HepG2 (cell line): Measurements from ENCODE around the gene SARNP. TPM values are rescaled to one million over a fixed set of nuclear protein-coding genes. Genes with fewer than 3 reads are reported as not detected.

Experiments
- FOXO1 ChIP-seq: sonication (generic); formaldehyde crosslinking; IDR thresholded peaks from 2 replicates; pipeline ENCODE4 v1.4.0; 2020; ENCODE audit warnings: missing genetic modification reagents
- GATA4 ChIP-seq: sonication (generic); IDR thresholded peaks from 2 replicates; pipeline ENCODE4 v1.6.1; 2016; ENCODE audit warnings: antibody characterized with exemption, low read depth, borderline replicate concordance
- PATZ1 ChIP-seq: sonication (generic); formaldehyde crosslinking; IDR thresholded peaks from 2 replicates; pipeline ENCODE4 v1.4.0; 2020; ENCODE audit warnings: missing genetic modification reagents
- RBFOX2 ChIP-seq: fragments of 200-400 bp; formaldehyde crosslinking; IDR thresholded peaks from 2 replicates; pipeline ENCODE4 v1.6.1; 2017; ENCODE audit warnings: low read depth, mild to moderate bottlenecking, low read length
- RFX3 ChIP-seq: IDR thresholded peaks from 2 replicates; pipeline ENCODE4 v1.6.1; 2016; ENCODE audit warnings: missing biosample characterization, missing genetic modification reagents
- SIN3B ChIP-seq: fragments of 150-350 bp; IDR thresholded peaks from 2 replicates; pipeline ENCODE4 v1.6.1; 2014; ENCODE audit warnings: low read length
- SSRP1 ChIP-seq: IDR thresholded peaks from 2 replicates; pipeline ENCODE4 v1.6.1; 2016; ENCODE audit warnings: control low read depth
- ZNF569 ChIP-seq: sonication (generic); formaldehyde crosslinking; IDR thresholded peaks from 2 replicates; pipeline ENCODE4 v1.5.0; 2020; ENCODE audit warnings: mild to moderate bottlenecking, missing genetic modification reagents, moderate library complexity, borderline replicate concordance
- ZNF580 ChIP-seq: IDR thresholded peaks from 2 replicates; pipeline ENCODE4 v1.6.1; 2016; ENCODE audit warnings: low read depth, borderline replicate concordance
- ZSCAN31 ChIP-seq: sonication (generic); formaldehyde crosslinking; IDR thresholded peaks from 2 replicates; pipeline ENCODE4 v1.5.0; 2020; ENCODE audit warnings: low read depth, mild to moderate bottlenecking, missing genetic modification reagents
- polyA plus RNA-seq, 8 experiments: library from polyadenylated mRNA; depleted of rRNA in 3 of 8; stranded (reverse) in 7 of 8; unstranded in 1 of 8; fragments of >200 nt; fragmentation: Illumina TruSeq in 4 of 8; extraction: Trizol in 4 of 8; gene quantifications; 2 replicates each; pipeline versions ENCODE4 v1.2.1 to v1.2.3, GENCODE V29; 2011 to 2016; ENCODE audit warnings: low read depth in 4 of 8, missing spikeins in 1 of 8, mixed read lengths in 1 of 8; ENCODE audit not compliant: insufficient read depth in 1 of 8
- total RNA-seq, 5 experiments: library from RNA; depleted of rRNA; stranded (reverse); fragments of >200 nt; fragmentation: Illumina TruSeq; extraction: Trizol; gene quantifications; 2 replicates each; pipeline ENCODE4 v1.2.3, GENCODE V29; 2016; ENCODE audit warnings: low read depth in 1 of 5
- TF ChIP-seq, protein P1 (sequence below): sonication (generic); formaldehyde crosslinking; IDR thresholded peaks from 2 replicates; pipeline ENCODE4 v1.4.0; 2020; ENCODE audit warnings: low read depth, mild to moderate bottlenecking, missing genetic modification reagents
- TF ChIP-seq, protein P2 (sequence below), 2 experiments: sonication (generic) in 1 of 2; formaldehyde crosslinking in 1 of 2; IDR thresholded peaks; 2 replicates each; pipeline versions ENCODE4 v1.6.1 to v1.9.0; 2014 to 2022; ENCODE audit warnings: antibody characterized with exemption in 1 of 2, borderline replicate concordance in 1 of 2, inconsistent platforms in 1 of 2, low read depth in 1 of 2, missing genetic modification reagents in 1 of 2
- TF ChIP-seq, protein P3 (sequence below): sonication (generic); formaldehyde crosslinking; IDR thresholded peaks from 2 replicates; pipeline ENCODE4 v1.8.0; 2022; ENCODE audit warnings: mild to moderate bottlenecking, missing genetic modification reagents, borderline replicate concordance
- TF ChIP-seq, protein P4 (sequence below): sonication (generic); formaldehyde crosslinking; IDR thresholded peaks from 2 replicates; pipeline ENCODE4 v1.5.0; 2020; ENCODE audit warnings: mild to moderate bottlenecking, missing genetic modification reagents

SARNP gene
- total and polyA plus RNA-seq, 2 of the 13 experiments (the other 11 are each of a cell fraction or from before 2014, with no cell fraction given), result 59.0 to 95.4 TPM

DNA sequence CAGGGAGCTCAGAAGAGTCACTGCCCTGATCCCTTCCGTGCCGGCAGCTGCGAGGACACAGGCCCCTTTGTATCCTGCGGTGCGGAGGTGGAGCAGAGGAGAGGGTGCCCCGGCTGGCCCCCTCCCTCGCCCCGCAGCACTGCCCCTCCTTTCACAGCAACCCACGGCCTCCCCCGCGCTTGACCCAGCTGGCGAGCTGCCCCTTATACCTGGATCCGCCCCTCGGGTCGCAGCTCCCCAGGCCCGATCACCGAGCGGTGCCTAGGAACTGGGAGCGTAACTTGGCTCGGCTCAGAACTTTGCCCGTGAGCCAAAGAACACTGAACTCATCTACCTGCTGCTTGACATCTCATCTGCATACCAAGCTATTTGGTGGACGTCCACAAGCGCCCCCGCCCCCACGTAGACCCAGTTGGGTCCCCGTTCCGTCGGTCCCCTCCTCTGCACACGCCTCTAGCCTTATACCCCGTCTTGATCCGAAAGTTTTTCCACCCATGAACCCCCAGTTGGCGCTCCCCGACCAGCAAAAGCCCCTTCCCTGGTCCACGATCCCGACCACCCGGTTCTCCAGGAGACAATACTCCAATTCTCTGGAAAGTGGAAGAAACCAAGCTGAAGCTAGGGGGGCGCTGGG, 12.6 kb upstream of the SARNP start (continued):
- TF ChIP-seq ZNF569 (CRISPR knock-in tag), result no peak
- TF ChIP-seq PATZ1 (CRISPR knock-in tag), result peak; percentile 82; the same call in 1 of the 2 replicates
- no peak; the same call in 1 of the 2 replicates for TF ChIP-seq SIN3B
- TF ChIP-seq, protein P1, sequence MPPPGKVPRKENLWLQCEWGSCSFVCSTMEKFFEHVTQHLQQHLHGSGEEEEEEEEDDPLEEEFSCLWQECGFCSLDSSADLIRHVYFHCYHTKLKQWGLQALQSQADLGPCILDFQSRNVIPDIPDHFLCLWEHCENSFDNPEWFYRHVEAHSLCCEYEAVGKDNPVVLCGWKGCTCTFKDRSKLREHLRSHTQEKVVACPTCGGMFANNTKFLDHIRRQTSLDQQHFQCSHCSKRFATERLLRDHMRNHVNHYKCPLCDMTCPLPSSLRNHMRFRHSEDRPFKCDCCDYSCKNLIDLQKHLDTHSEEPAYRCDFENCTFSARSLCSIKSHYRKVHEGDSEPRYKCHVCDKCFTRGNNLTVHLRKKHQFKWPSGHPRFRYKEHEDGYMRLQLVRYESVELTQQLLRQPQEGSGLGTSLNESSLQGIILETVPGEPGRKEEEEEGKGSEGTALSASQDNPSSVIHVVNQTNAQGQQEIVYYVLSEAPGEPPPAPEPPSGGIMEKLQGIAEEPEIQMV (CRISPR knock-in tag), result no peak
- no peak for TF ChIP-seq ZSCAN31 (CRISPR knock-in tag)
- no peak for TF ChIP-seq SSRP1
- no peak for TF ChIP-seq RFX3 (CRISPR knock-in tag)
- no peak for TF ChIP-seq GATA4
- TF ChIP-seq, protein P2, sequence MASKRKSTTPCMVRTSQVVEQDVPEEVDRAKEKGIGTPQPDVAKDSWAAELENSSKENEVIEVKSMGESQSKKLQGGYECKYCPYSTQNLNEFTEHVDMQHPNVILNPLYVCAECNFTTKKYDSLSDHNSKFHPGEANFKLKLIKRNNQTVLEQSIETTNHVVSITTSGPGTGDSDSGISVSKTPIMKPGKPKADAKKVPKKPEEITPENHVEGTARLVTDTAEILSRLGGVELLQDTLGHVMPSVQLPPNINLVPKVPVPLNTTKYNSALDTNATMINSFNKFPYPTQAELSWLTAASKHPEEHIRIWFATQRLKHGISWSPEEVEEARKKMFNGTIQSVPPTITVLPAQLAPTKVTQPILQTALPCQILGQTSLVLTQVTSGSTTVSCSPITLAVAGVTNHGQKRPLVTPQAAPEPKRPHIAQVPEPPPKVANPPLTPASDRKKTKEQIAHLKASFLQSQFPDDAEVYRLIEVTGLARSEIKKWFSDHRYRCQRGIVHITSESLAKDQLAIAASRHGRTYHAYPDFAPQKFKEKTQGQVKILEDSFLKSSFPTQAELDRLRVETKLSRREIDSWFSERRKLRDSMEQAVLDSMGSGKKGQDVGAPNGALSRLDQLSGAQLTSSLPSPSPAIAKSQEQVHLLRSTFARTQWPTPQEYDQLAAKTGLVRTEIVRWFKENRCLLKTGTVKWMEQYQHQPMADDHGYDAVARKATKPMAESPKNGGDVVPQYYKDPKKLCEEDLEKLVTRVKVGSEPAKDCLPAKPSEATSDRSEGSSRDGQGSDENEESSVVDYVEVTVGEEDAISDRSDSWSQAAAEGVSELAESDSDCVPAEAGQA (IDR thresholded peaks at IDR 0.05; ENCODE audit: low read depth), result no peak
- TF ChIP-seq, protein P2 (CRISPR knock-in tag; IDR thresholded peaks at IDR 0.05; ENCODE audit: borderline replicate concordance), result no peak
- TF ChIP-seq, protein P3, sequence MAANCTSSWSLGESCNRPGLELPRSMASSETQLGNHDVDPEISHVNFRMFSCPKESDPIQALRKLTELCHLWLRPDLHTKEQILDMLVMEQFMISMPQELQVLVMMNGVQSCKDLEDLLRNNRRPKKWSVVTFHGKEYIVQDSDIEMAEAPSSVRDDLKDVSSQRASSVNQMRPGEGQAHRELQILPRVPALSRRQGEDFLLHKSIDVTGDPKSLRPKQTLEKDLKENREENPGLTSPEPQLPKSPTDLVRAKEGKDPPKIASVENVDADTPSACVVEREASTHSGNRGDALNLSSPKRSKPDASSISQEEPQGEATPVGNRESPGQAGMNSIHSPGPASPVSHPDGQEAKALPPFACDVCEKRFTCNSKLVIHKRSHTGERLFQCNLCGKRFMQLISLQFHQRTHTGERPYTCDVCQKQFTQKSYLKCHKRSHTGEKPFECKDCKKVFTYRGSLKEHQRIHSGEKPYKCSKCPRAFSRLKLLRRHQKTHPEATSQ (CRISPR knock-in tag), result 0 out of 2 replicates have a peak, but pooled peaks have one; percentile 20
- TF ChIP-seq RBFOX2, result peak; percentile 82
- TF ChIP-seq FOXO1 (CRISPR knock-in tag), result no peak
- no peak for TF ChIP-seq ZNF580
- TF ChIP-seq, protein P4, sequence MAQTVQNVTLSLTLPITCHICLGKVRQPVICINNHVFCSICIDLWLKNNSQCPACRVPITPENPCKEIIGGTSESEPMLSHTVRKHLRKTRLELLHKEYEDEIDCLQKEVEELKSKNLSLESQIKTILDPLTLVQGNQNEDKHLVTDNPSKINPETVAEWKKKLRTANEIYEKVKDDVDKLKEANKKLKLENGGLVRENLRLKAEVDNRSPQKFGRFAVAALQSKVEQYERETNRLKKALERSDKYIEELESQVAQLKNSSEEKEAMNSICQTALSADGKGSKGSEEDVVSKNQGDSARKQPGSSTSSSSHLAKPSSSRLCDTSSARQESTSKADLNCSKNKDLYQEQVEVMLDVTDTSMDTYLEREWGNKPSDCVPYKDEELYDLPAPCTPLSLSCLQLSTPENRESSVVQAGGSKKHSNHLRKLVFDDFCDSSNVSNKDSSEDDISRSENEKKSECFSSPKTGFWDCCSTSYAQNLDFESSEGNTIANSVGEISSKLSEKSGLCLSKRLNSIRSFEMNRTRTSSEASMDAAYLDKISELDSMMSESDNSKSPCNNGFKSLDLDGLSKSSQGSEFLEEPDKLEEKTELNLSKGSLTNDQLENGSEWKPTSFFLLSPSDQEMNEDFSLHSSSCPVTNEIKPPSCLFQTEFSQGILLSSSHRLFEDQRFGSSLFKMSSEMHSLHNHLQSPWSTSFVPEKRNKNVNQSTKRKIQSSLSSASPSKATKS (CRISPR knock-in tag), result no peak; the same call in 1 of the 2 replicates
